GM12873 (cell line): ENCODE data around the gene ZNF784.

Experiments used
- TF ChIP-seq, protein P1 (sequence below): IDR thresholded peaks from 2 replicates; pipeline ENCODE4 v1.5.1; 2012; ENCODE audit warnings: low read depth, mild to moderate bottlenecking, moderate library complexity, low read length, control low read depth; ENCODE audit not compliant: insufficient read depth; ENCODE audit errors: missing control alignments

Gene ZNF784

GRCh38 chr19:55635856-55636440 lies 11.6 kb upstream of the ZNF784 start:
- TF ChIP-seq, protein P1, sequence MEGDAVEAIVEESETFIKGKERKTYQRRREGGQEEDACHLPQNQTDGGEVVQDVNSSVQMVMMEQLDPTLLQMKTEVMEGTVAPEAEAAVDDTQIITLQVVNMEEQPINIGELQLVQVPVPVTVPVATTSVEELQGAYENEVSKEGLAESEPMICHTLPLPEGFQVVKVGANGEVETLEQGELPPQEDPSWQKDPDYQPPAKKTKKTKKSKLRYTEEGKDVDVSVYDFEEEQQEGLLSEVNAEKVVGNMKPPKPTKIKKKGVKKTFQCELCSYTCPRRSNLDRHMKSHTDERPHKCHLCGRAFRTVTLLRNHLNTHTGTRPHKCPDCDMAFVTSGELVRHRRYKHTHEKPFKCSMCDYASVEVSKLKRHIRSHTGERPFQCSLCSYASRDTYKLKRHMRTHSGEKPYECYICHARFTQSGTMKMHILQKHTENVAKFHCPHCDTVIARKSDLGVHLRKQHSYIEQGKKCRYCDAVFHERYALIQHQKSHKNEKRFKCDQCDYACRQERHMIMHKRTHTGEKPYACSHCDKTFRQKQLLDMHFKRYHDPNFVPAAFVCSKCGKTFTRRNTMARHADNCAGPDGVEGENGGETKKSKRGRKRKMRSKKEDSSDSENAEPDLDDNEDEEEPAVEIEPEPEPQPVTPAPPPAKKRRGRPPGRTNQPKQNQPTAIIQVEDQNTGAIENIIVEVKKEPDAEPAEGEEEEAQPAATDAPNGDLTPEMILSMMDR: no peak

GRCh38 chr19:55635334-55635717 lies 11.0 kb upstream of the ZNF784 start:
- TF ChIP-seq, protein P1: no peak

DNA sequence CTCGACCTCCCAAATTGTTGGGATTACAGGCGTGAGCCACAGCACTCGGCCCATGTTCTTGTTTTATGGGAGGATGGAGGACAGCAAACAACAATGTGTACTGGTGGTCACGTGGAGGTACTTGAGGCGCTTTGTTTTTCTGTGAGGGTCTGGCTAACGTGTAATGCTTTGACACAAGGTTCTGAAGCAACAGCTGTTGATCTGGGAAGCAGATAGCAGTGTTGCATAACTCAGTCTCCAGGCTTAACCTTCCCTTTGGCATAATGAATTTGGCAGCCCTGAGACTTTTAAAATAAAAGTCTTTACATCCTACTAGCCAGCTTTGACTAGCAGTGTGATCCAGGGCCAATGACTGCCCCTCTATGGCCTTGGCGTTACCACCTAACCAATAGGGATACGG lies 9.5 kb upstream of the ZNF784 start:
- TF ChIP-seq, protein P1: no peak

- TF ChIP-seq, protein P1: peak; percentile 78
Measured at GRCh38 chr19:55632463-55632834, 8.1 kb upstream of the ZNF784 start.

DNA sequence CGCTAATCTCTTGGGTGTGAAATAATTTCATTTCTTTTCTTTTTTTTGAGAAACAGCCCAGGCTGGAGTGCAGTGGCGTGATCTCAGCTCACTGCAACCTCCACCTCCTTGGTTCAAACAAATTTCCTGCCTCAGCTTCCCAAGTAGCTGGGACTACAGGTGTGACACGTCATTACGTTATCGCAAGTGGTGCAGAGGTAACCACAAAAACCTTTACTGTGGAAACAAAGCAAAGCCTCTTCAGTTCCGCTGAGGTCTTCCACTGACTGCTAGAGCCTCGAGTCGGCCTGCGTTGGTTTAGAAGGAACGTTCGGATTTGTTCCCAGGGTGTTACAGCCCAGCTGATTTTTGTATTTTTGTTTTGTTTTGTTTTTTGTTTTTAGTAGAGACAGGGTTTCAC lies 2.0 kb upstream of the ZNF784 start:
- TF ChIP-seq, protein P1: no peak

GRCh38 chr19:55625004-55625326 lies 599 bp upstream of the ZNF784 start:
- TF ChIP-seq, protein P1: no peak

DNA sequence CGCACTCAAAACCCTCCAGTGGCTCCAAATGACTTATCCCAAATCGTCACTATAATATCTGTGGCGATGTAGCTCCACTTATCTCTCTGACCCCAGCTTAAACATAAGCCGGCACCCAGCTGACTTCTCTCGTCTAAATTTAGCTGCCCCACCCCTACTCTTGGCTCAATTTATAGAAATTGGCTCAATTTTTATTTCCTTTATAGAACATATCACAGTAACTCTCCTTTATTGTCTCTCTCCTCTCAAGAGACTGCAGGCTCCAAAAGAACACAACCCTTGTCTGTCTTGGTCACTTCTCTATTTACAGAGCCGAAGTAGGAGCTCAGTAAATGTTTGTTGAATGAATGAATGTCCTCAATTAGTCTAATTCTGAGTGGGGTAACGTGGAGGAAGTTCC lies 805 bp downstream of the ZNF784 start:
- TF ChIP-seq, protein P1: no peak
